Right lung (tissue), 5 donors: Measurements from ENCODE around the gene GIT2. TPM values are rescaled to one million over a fixed set of nuclear protein-coding genes. Genes with fewer than 3 reads are reported as not detected.
A peak's percentile ranks its signal among the peaks of the same experiment; 100 is the strongest.
"Not testable (repeated sequence)": the region's sequence is repeated elsewhere in the genome, so short reads cannot be mapped to it uniquely, and the experiment has no call there.

Experiments used
- DNase-seq, 2 donors: peaks; one replicate each; pipeline ENCODE4 v3.0.0-alpha.2; 2013
- polyA plus RNA-seq, 5 donors: library from polyadenylated mRNA; unstranded; fragments of 120-200 nt; gene quantifications; one replicate each; pipeline versions ENCODE4 v1.2.1 to v1.2.3, GENCODE V29; 2013; ENCODE audit warnings: inconsistent platforms in 1 of 5, low replicate concordance in 1 of 5; ENCODE audit not compliant: insufficient read length in 5 of 5, insufficient read depth in 1 of 5

The GIT2 gene
- polyA plus RNA-seq, 5 donors = 41.8 to 58.1 (median 54.7) TPM

GRCh38 chr12:109893261-109893995 lies 102.7 kb downstream of the GIT2 start:
- no peak for DNase-seq

- no peak for DNase-seq
These were observed 103.4 kb downstream of the GIT2 start for GRCh38 chr12:109892748-109893147.

DNA sequence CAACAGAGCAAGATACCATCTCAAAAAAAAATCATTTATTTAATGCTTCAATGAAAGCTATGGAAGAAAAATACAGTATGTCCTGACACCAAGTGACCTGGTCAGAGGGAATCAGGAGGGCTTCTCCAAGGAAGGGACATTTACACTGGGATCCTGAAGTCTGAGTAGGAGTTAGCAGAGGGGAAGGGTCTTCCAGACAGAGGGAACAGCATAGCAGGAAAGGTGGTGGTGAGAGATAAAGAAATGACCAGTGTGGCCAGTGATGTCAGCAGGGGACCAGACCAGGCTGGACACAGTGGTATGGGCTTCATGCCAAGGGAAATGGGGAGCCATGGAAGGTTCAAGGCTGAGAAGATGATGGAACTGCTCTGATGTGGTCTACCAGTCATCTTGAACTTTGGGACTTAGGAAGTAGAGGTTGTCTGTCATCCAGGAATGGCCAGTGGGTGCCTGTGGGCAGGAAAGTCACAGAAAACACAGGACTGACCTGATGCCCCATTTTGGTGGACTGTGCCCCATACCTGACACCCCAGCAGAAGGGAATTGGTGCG lies 103.9 kb downstream of the GIT2 start:
- no peak for DNase-seq

- DNase-seq = not testable (repeated sequence)
These were observed 104.4 kb downstream of the GIT2 start for GRCh38 chr12:109891731-109892130.

- no peak for DNase-seq
These were observed 105.5 kb downstream of the GIT2 start for GRCh38 chr12:109890620-109891170.

DNA sequence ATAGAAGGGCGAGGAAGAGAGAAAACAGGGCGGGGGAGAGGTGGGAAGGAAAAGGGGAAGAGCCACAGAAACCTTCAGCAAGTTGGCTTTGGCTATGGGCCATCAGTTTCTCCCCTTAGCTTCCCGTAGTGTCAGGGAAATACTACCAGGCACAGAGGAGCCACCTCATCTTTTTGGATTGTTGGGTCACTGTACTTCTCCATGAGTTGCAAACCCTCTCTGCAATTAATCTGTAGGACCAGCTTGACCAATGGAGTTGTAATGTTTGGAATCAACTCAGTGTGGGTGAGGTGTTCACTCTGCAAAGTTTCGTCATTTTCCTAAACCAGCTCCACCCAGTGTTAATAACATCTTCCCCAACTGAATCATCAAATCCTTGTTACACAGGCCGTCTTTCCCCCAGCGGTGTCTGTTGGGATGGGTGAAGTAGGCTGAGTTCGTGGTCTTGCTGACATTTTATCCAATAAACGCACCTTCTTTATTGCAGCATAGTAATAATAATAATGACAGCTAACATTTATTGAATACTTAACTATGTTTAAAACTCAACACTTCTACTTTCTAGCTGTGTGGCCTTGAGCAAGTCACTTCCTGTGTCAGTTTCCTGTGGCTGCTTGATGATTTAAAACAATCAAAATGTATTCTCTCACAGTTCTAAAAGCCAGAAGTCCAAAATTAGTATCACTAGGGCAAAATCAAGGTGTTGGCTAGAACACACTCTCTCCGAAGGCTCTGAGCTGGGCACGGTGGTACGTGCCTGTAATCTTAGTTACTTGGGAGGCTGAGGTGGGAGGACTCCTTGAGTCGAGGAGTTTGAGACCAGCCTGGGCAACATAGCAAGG lies 107.8 kb downstream of the GIT2 start:
- DNase-seq = no peak

- no peak for DNase-seq
These were observed 110.6 kb downstream of the GIT2 start for GRCh38 chr12:109885616-109886015.

GRCh38 chr12:109883461-109883860 lies 112.7 kb downstream of the GIT2 start:
- no peak for DNase-seq

DNA sequence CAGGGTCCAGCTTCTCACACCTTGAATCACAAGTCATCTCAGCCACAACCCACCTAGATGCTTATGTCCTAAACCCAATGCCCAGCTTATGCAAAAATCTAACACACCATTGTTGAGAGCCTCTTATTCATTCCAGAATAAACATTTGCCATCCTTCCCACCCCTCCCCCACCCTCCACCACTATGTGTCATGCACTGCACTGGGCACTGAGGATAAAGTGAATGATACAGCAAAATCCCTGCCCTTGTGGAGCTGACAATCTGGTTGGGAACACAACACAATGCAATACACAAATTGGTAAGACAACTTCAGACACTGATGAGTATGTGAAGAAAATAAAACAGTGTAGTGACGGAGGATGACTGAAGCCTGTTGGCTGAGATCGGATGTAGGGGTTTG lies 114.4 kb downstream of the GIT2 start:
- no peak for DNase-seq

DNA sequence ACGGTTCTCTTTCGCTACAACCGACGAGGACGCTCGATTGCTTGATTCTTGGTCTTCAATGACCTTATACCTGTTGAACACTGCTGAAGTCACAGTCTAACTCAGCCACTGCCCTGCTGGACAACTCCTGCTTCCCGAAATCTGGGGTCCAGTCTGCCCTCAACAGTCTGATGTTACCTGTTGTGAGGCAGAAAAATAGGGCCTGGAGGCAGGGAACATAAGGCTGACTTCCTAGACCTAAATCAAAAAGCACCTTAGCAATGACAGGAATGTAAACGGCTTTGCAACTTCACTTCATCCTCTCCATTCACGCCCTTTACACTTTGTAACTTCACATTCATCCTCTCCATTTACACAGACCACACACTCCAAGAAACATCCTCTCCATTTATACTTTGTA lies 115.2 kb downstream of the GIT2 start:
- DNase-seq = no peak

DNA sequence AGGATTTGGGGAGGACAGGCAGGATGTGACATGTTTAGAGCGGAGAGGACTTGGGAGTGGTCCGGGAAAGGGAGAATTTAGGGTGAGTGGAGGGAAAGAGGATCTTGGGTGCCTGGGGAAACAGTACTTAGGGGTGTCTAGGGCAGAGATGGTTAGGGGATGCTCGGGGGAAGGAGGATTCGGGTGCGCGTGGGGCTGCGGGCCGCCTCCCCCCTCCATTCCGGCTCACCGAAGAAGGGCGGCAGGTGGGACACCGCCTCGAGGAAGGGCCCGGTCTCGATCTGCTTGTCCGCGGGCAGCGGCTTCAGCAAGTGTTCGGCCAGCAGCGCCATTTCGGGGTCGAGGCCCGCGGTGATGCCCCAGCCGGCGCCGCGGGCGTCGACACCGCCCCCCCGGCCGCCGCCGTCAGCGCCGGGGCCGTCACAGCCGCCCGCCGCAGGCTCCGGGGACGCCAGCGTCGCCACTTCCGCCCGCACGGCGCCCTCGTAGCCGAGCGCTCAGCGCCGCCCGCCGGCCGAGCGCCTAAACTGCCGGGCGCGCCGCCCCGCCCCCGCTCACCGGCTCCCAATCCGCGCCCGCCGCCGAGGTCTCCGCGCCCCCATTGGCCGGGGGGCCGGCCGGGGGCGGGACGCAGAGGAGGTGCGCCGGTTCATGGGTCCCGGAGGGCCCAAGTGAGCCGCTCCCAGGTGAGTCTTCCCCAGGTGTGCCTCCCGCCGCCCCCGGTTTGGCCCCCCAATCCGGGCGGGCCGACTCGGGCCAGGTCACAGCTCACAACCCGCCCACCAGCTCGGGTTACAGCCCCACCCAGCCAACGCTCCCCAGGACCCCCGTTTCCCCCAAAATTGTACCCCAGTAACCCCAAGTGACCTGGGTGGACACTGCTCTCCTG lies 115.9 kb downstream of the GIT2 start, which contains the start of gene GLTP:
TSS of gene GLTP (minus strand) at position 499 of the 889 bp plus-strand sequence. CDS start at position 332, 167 bp downstream.
- peak; percentile 85 for DNase-seq

Other genes starting within 250 kb of the GIT2 start
- gene TRPV4, start 163.0 kb downstream of the GIT2 start, polyA plus RNA-seq = 1 to 10 TPM; 2.6 to 4.0 (median 2.8) TPM
- gene GLTP, start 115.8 kb downstream of the GIT2 start, polyA plus RNA-seq = 10 to 100 TPM; 25.6 to 38.8 (median 32.0) TPM
- 10 to 100 TPM; 19.8 to 26.0 (median 20.7) TPM for gene TCHP, start 96.1 kb downstream of the GIT2 start, polyA plus RNA-seq
- 10 to 100 TPM; 34.4 to 45.6 (median 40.6) TPM for gene ANKRD13A, start 3.1 kb upstream of the GIT2 start, polyA plus RNA-seq
- 10 to 100 TPM; 32.3 to 38.3 (median 36.0) TPM for gene C12orf76, start 52.2 kb upstream of the GIT2 start, polyA plus RNA-seq
- gene IFT81, start 128.0 kb upstream of the GIT2 start, polyA plus RNA-seq = 10 to 100 TPM; 30.8 to 49.5 (median 44.2) TPM